Activated CD4-positive, alpha-beta T cell treated with anti-CD3 and anti-CD28 coated beads, Interleukin-10, Interleukin-2, amounts not matched to agents 100 ng/mL and 50 ng/mL, durations not matched to agents 16 hours and 8 hours (primary cell): ENCODE results near the gene RAB19.
"Not testable (repeated sequence)": the region's sequence is repeated elsewhere in the genome, so short reads cannot be mapped to it uniquely, and the experiment has no call there.

Experiments
- DNase-seq: peaks from one replicate; pipeline ENCODE4 v3.0.0-alpha.2; 2020

The RAB19 gene

DNA sequence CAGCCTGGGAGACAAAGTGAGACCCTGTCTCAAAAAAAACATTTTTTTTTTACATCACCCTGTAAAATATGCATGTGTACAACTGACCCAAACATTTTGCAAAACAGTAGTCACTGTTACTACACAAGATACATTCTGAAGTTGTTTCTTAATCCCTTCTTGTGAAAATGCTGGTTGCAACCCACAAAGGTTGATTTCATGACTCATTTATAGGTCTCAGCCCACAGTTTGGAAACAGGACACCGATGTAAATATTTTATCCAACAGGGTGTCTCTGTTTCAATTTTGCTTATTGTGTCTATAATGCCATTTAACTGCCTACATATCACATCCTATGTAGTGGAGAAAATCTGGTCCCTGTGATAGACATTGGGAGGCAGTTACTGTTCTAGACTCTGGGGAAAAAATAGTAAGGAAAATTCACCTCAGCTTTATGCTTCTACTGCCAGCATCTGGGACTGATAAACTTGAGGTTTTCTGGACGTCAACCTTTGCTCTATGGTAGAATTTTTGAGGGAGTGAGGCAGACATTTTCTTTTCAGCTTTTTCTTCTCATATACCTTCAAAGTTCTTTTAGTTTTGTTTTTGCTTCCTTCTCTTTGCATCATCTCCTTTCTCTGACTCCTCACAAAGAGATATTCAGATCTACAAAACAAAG, 1.6 kb upstream of the RAB19 start:
- DNase-seq: peak; percentile 55

DNA sequence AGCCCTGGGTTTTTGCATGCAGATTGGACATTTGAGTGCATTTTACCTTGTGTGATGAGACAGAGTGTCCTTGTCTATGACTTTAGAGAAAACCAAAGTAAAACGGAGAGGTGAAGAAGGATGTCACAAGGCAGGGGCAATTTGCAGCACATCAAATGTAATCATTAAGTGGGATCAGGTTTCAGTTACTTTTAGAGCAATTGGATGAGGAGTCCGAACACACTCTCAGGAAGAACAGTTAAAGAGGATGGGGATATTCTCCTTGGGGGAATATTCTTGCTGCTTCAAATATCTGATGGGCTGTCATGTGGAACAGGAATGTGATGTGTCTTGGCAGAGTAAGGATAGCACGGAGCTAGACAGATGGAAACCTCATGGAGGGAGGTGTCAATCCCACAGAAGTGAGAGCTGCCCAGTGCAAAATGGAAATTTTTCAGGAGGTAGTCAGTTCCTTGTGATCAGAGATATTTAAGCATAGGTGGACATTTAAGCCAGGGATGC, 757 bp downstream of the RAB19 start:
- DNase-seq: no peak

DNA sequence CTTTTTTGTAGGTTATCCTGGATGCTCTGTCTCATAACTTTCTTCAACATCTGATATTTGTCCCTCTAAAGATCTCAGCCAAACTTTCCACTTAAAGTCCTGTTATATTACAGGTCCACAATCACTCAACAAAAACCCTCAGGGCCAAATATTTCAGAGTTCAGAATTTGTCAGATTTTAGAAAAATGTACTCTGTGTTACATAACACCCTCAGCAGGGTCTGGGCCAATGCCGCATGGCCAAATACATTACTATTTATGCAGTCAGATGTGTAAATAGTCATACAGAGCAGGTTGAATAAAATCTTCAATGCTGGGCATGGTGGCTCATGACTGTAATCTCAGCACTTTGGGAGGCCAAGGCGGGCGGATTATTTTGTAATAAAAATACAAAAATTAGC, 11.5 kb downstream of the RAB19 start:
- no peak for DNase-seq

DNA sequence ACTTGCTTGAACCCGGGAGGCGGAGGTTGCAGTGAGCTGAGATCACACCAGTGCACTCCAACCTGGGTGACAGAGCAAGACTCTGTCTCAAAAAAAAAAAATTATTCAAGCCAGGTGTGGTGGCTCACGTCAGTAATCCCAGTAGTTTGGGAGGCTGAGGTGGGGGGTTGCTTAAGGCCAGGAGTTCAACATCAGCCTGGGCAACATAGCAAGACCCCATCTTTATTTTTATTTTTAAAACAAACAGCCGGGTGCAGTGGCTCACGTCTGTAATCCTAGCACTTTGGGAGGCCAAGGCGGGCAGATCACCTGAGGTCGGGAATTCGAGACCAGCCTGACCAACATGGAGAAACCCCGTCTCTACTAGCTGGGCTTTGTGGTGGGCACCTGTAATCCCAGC, 12.0 kb downstream of the RAB19 start:
- DNase-seq: not testable (repeated sequence)

DNA sequence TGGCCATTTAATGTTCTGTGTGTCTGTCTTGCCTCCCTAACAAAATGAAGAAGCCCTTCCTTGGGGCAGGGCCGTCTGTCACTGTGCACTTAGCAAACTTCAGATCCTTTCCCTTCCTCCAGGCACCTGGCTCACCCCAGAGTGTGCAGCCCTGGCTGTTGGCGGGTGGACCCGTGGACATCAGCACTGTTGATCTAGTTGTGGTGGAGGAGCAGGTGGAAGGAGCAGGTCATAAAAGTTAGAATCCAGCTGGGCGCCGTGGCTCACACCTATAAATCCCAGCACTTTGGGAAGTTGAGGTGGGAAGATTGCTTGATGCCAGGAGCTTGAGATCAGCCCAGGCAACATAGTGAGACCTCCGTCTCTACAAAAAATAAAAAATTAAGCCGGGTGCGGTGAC, 12.7 kb downstream of the RAB19 start:
- DNase-seq: no peak

DNA sequence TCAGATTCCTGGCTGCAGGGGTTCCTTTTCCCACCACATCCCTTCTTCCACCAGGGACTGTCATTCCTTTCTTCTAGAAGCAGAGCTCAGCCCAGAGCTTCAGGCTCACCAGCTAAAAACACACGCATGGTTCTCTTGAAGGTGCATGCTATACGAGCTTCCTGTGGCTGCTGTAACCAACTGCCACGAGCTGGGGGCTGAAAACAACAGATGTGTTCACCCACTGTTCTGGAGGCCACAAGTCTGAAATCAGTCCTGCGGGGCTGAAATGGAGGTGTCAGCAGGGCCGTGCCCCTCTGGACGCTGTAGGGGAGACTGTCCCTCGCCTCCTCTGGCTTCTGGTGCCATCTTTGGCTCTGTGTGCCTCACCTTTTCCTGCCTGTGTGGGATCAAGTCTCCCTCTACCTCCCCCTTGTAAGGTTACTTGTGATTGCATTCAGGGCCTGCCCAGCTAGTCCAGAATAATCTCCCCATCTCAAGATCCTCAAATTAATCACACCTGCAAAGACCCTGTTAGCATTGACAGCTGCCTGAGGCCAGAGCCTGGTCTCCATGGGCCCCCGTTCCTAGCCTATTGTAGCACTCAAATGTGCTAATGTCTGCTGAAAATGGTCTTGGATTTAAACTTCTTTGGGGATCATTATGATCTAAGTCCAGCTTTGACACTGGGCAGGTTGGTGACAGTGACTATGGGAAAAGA, 13.7 kb downstream of the RAB19 start:
- DNase-seq: no peak

DNA sequence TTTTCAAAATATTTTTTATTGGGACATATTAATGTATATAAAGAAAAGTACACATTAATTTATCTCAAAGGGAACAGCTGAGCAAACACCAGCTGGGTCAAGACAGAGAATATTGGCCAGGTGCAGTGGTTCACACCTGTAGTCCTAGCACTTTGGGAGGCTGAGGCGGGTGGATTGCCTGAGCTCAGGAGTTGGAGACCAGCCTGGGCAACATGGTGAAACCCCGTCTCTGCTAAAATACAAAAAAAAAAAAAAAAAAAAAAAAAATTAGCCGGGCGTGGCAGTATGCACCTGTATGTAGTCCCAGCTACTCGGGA, 14.3 kb downstream of the RAB19 start:
- not testable (repeated sequence) for DNase-seq

DNA sequence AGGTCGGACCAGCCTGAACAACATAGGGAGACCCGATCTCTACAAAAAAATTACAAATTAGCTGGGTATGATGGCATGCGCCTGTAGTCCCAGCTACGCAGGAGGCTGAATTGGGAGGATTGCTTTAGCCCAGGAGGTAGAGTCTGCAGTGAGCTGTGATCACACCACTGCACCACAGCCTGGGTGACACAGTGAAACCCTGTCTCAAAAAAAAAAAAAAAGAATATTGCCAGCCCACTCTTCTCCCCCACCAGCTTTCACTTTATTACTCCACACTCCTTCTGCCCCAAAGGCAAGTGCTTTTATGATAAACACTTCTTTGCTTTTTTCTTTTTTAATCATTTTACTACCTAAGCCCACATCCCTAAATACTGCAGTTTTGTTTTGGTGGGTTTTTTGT, 14.8 kb downstream of the RAB19 start:
- no peak for DNase-seq

DNA sequence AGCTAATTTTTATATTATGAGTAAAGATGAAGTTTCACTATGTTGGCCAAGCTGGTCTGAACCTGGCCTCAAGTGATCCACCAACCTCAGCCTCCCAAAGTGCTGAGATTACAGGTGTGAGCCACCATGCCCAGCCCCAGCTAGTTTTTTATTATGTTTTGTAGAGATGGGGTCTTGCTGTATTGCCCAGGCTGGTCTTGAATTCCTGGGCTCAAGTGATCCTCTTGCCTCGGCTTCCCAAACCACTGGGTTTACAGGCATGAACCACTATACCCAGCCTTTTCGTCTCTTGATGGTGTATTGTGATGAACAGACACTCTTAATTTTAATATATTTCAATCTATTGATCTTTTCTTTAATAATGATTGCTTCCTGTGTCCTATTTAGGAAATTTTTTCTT, 17.7 kb downstream of the RAB19 start:
- DNase-seq: no peak

DNA sequence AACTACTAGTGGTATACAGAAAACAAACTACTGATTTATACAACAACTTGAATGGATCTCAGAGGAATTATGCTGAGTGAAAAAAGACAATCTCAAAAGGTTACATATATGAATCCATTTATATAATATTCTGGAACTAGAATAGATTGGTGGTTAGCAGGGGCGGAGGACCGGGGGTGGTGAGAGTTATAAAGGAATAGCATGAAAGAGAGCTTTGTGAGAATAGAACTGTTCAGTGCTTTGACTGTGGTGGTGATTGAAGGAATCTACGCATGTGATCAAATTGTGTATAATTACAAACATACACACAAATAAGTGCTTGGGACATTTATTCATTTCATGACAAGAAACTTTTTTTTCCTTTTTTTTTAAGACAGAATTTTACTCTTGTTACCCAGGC, 19.6 kb downstream of the RAB19 start:
- DNase-seq: no peak

DNA sequence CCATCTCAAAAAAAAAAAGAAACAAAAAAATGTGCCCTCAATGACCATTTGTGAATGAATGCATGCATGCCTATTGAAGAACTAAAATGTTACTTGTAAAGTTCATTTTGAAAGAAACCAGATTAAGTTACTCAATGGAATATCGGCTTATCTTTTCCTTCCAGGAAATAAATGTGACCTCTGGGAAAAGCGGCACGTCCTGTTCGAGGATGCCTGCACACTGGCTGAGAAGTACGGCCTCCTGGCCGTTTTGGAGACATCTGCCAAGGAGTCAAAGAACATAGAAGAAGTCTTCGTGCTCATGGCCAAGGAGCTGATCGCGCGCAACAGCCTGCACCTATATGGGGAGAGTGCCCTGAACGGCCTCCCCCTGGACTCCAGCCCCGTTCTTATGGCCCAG, 21.9 kb downstream of the RAB19 start:
- DNase-seq: no peak

DNA sequence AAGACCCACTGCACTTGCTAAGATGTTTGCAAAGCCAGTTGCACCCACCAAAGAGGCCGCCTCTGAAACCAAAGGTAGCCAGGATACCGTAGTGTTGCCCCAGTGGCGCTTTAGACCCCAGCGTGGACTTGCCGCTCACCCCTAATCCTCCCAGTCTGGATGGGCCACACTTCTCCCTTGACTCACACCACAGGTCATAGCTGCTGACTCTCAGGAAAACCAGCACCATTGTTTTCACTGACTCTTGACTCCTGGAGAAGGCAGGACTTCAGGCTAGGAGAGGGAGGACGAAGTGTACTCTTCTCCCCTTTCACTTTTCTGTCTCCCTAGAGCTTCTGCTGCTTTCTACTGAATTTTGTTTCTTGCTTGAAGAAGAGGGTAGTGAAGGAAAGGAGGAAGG, 22.3 kb downstream of the RAB19 start:
- DNase-seq: no peak

DNA sequence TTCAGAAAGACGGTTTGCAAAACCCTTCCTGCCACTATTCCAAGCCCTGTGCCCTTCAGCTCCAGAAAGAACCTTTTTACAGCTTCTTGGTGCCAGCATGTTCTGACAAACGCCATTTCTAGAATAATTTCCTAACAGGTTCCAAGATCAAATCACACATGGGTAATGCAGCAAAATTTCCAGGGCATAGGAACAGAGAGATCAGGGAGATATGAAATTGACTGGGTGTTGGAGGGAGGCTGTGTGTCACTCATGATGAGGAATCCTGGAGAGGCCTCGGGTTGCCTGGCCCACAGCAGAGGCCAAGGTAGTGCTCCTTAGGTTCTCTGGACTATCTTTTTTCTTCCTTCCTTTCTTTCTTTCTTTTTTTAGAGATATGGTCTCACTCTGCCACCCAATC, 29.5 kb downstream of the RAB19 start:
- DNase-seq: no peak

DNA sequence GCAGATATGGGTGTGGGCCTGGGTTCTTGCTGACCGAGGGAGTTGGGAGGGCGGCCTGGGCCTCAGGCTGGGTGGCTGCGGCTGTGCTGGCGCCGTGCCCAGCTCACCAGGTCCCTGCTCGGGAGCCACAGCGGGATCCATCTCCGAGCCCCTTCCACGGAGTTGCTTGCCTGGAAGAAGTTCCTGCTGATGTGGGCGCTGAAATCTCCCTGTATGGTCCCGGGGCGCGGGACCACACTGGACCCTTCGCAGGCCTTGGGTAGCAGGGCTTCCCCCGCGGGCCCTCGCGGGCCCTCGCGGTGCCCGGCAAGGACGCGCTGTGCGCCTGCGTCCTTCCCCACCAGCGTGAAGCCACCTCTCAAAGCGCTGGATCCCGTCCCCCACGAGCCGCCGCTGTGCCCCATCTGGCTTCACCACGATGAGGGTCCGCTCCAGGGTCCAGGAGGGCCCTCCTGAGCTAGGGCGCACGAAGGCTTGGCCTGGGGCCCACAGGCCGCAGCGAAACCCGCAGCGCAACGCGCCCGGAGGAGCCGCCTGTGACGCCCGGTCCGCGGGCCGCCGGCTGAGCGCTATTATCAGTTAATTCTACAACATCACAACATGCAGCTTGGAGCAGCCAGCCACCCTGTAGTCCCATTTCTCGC, 31.5 kb downstream of the RAB19 start:
- no peak for DNase-seq

DNA sequence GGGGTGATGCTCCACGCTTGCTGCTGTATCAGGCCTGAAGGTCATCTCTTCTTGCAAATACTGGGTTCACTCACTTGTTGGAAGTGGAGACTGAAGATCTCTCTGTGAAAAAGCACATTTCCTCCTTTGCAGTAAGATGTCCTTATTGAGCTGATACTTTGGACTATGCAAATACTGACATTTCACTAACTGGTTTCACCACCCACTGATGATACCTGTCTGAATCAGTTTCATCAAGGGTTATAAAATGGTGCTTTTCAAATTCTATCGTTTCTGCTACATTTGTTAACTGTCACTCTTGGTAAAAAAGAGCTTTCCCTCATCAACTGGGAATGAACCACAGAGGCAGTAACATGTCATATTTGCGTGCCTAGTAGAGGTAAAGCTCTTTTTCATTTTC, 35.5 kb downstream of the RAB19 start:
- DNase-seq: no peak

DNA sequence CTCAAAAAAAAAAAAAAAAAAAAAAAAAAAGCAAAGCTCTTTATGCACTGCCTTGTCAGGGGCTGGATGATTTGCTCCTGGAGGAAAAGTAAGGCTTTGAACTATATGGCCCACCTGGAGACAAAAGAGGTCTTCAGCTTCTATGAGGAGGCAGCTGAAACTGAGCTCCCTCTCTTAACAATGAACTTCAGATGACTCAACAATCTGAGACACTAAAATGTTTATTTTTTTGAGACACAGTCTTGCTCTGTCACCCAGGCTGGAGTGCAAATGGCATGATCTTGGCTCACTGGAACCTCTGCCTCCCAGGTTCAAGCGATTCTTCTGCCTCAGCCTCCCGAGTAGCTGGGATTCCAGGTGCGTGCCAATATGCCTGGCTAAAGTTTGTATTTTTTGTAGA, 36.7 kb downstream of the RAB19 start:
- no peak for DNase-seq

DNA sequence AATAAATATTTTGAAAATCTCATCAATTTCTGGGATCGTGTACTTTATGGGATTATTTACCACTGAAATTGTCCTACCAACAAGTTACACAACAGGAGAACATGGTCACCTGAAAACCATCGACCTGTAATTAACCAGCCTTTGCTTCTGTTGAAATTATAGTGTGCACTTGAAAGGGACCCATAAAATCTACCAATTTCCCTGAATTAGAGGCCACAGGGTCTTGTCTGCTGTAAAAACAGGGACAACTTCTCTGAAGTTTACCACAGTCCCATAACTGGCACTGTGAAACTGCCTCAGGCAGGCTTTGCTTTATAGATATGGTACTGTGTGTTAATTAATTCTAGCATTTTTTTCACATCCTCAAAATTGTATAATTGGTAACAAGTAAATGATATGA, 37.7 kb downstream of the RAB19 start:
- DNase-seq: no peak

DNA sequence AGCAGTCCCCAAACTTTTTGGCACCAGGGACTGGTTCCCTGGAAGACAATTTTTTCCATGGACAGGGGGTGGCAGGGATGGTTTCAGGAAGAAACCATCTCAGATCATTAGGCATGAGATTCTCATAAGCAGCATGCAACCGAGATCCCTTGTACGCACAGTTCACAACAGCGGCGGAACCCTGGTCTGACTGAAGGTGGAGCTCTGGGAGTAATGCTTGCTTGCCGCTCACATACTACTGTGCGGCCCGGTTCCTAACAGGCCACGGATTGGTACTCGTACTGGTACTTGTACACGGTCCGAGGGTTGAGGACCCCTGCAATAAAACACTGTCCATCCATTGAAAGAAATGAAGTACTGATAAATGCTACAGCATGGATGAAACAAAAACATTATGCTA, 42.6 kb downstream of the RAB19 start:
- DNase-seq: no peak

DNA sequence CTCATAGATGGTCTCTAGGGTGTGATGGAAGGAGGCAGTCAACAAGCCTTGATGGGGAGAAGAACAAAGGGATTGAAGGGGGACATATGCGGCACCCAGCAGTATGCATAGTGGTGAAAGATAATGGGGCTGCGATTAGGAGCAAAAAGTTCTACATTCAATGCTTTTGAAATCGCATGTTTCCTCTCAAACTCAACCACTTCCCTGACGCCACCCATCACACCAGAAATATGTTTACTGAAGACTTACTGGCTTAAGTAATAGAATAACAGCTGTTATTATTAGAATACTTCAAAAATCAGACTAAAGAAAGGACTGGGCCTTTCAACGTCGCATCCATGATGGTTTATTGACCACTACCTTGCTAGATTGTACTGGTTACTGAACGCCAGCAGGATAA, 44.0 kb downstream of the RAB19 start:
- DNase-seq: no peak

DNA sequence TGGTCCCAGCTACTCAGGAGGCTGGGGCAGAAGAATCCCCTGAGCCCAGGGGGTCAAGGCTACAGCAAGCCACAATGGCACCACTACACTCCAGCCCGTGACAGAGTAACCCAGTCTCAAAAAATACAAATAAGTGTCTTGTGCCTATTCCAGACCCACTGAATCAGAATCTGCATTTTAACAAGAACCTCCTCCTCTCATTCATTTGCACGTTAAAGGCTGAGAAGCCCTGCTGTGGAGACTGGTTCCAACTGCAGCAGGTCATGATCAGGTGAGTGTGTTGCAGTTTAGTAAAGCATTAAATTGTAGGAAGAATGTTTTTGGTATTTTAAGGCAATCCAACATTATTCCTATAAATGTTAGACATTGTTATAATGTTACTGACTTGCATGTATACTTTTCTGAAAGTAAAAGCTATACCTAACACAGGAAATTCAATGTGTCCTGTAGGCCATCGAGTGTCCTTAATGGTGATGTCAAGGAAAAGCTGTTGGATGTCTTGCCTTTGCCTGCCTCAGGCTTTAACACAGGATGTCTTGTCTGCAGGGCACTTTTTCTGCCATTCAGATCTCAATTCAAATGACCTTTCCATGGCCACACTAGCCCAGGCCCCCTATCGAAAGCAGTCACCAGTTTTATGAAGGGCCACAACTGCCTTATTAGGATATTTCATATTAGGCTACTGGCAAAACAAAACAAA, 45.1 kb downstream of the RAB19 start:
- no peak for DNase-seq

DNA sequence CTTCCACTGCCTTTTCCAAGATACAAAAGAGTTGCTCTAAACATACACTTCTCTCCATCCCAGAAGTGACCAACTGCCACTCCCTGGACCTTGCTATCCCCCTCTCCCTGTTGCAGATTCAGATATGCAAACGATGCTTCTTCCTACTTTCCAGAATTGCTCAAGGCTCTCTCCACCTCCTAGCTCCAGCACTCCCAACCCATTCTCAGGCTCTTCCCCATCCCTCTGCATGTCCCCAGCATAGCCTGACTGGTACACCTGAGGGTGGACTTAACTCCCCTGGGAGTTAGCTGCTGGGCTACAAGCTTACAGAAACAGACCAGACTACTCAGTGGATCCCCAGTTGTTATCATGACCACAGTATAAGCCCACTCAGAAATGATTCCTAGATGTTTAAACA, 47.9 kb downstream of the RAB19 start:
- no peak for DNase-seq

DNA sequence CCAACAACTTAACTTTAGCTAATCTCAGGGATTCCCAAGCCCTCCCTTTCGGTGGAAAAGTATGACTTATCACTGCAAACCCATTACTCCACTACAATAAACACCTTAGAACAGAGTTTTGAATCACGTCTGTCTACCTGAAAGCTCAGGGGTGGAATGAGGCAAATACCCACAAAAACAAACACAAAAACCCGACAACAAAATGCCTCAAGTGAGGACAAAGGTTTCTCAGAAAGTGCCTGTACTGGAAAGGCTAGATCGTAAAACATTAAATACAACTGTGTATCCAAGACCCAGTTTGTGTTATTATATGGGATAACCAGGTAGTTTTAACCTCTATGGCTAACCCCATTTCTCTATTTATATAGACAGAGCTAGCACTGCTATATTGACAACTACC, 49.4 kb downstream of the RAB19 start:
- DNase-seq: no peak

DNA sequence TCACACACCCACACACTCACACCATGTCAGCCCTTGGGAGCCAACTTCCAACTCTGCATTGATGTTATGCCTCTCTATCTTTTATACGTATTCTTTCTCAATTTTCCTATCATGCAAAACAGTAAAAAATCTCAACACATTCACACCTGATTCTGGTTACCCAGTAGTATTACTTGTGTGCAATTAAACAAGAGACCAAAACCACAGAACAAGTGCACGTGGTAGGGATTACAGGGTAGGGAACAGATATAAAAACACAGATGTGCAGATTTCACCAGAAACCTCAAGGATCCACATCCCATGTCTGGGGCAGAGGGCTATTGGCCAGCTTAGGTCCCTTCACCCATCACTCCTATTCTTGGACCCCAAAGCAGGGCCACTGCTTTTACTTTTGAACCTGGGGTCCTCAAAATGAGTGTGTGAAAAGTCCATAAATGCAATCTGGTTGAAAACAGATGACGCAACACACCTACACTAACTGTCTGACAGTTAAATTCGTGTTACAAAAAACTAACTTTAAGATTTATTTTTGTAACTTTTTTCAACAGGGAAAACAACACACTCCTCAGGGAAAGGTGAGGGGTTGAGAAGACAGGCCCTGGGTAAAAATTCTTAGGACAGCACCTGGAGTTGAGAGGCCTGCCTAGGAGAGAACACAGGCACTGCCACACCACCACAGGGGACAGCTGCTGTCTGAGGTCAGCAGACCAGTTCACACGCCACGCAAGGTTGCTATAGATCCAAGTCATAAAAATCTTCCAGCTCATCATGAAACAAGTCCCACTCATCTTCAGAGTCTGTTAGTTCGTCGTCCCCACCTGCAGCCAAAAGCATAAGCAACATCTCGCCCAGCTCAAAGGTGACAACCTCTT, 50.2 kb downstream of the RAB19 start:
- peak; percentile 75 for DNase-seq
